ENCODE data around the gene TNRC18.

TNRC18 gene

DNA sequence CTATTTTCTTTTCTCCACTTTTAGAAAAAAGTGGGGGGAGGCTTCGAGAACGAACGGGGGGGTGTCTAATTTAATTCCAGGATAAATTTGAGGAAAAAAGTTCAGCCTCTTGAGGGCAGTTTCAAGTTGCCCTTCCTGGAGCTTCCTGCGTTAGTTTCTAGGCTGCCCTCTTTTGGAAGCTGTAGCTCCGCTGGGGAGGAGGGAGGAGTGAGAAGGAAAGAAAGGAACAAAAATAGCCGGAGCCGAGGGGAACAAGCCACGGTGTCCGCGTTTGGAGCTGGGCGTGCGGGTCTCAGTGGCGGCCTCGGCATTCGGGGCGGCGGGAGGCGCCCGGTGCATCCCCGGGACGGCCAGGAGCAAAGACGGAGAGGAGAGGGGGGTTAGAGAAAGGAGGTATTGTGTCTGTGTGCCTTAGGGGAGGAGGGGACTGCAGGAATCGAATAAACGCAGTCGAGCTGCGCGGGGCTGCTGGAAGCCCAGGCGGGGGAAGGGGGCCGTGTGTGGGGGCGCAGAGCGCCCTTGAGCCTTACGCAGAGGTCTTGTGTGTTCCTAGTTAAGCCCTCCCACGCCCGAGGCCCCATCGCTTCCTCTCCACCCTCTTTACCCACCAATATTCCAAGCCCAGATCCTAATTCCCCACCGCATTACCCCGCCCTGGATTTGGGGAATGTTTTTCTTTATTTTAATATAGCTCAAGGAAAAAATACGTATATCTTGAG is 2.0 kb upstream of the TNRC18 start:
- DNase-seq, result peak; percentile 87

DNA sequence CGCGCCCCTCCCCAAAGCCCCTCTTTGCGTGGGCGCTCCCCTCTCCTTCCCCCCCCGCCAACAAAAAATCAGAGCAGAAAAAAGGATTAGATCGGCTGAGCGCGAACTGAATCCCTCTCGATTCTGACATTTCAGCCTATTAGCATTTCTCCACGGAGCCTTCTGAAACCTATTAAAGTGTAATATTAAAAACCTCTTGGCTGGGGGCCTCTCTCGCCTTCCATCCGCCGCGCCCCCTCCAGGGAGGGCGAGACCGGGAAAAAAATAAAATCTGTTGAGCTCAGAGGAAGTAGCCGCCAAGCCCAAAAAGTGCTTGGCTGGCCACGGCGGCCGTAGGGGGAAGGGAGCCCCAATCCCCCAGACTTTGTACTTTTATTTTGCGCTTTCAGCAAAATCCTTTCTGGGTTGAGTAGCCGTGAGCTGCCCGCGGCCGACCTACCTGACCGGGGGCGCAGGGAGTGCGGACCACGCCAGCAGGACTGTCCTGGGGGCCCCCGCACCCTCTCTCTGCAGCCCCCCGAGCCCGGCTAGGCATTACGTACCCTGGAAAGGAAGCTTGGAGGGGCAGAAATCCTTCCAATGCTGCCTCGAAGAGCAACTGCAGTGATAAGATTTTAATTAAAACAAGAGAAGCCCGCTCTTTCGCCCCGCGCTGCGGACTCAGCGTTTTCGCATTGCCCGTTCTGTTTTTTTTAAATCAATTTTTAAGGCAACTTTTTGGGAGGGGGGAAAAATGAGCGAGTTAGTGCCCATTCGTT is 1.3 kb upstream of the TNRC18 start:
- DNase-seq, result no peak

- peak; percentile 92 for DNase-seq
These were observed 528 bp upstream of the TNRC18 start for GRCh38 chr7:5423976-5424748.

DNA sequence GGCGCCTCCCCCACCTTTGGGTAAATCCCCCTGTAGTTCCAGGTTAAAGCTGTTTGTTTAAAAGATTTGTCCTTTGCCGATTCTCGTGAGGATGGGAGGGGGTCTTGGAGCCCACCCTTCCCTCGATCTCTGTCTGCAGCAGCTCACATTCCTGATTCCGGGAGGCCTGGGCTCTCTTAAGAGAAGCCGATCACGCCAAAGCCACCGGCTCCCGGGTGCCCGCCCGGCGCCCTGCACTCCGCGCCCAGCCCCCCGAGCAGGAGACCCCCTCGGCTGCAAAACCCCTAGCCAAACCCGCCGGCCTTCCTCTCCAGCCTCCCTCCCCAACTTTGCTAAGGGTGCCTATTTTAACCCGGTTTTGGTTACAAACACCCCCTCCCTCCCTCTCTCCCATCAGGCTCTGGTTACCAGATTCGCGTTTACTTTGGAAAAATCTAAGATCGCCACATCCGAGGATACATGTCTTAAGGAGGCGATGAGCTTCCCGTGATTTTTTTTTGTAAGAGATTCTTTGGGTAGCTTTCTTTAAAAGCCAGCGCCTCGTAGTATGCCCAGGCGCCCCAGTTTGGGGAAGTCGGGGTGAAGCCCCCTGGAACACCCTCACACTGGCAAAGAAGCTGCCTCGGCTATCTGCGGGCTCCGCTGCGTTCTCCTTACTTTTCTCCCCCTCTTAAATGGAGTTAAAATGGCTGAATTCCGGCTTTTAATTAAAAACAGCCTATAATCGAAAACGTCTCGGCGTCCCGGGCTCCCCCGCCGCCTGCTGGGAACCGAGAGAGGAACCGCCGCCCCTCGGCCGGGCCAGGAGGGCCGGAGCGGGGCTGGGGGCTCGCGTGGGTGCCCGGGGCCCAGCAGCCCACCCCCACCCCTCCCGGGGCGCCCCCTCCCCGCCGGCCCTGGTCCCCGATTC is 983 bp downstream of the TNRC18 start:
- no peak for DNase-seq

- DNase-seq, result no peak
These were observed 1.8 kb downstream of the TNRC18 start for GRCh38 chr7:5421714-5422395.

DNA sequence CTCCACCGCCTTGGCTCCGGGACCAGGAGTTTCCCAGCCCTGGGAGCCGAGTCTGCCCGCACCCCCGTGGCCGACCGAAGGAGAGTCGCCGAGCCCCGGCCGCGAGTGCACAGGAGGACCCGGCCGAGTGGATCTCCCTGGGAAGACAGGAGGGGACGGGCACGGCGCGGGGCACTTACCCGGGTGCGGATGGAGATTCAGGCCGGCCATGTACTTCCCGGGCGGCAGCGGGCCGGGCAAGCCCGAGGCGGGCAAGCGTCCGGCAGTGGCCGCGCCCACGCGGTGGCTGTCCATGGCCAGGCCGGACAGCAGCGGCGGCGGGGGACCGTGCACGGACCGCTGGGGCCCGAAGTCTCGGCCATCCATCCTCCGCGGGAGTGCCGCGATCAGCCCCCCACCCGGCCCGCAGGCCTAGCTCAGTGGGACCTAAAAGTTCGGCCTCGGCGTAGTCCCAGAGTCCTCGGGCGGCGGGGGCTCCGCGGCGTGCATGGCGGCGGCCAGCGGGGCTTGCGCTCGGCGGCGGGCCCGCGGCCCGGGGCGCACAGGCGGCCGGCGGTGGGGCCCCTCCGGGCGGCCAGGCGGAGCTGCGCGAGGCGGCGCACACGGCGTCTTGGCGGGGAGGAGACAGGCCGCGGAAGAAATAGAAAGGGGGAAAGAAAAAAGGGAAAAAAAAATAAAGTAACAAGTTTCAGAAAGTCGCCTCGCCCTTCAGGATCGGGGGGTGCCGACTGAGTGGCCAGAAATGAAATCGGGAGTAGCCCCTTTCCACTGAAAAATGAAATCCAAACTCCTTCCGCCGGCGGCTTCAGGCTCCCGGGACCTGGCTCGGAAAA is 2.5 kb downstream of the TNRC18 start:
- DNase-seq, result no peak

GRCh38 chr7:5420067-5420880 is 3.4 kb downstream of the TNRC18 start:
- no peak for DNase-seq

DNA sequence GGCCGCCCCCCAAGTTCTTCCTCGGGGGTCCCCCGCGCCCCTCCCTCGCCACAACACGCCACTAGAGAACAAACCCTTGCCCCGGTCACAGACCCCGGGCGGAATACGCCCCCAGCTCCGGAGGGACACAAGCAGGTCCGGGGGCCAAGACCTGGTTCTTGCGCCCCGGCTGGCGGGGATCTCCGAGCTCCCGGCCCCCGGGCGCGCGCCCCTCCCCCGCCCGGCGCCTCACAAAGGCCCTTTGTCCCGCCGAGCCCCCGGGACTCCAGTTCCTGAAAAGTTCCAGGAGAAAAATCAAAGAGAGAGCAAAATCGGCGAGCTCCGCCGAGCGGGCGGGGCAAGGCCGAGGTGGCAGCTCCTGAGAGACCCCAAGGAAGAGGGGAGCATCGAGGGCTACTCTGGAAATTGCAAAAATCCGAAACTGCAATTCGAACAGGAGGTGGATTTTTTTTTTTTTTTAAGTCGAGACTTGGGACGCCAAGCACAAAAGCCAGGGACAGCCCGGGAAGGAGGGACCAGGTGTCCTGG is 4.0 kb downstream of the TNRC18 start:
- no peak for DNase-seq

- DNase-seq, result no peak
These were observed 5.4 kb downstream of the TNRC18 start for GRCh38 chr7:5418285-5418582.

GRCh38 chr7:5417106-5418071 is 6.2 kb downstream of the TNRC18 start:
- no peak for DNase-seq

GRCh38 chr7:5414916-5415315 is 8.7 kb downstream of the TNRC18 start:
- DNase-seq, result no peak

DNA sequence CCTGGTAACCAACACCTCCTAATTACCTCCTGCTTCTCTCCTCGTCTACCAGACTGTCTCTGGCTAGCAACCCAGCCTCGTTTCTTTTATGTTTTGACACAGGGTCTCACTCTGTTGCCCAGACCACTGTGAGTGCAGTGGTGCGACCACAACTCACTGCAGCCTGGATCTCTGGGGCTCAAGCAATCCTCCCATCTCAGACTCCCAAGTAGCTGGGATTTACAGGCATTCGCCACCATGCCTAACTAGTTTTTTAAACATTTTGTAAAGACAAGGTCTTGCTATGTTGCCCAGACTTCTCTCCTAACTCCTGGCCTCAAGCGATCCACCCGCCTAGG is 10.2 kb downstream of the TNRC18 start:
- no peak for DNase-seq

DNA sequence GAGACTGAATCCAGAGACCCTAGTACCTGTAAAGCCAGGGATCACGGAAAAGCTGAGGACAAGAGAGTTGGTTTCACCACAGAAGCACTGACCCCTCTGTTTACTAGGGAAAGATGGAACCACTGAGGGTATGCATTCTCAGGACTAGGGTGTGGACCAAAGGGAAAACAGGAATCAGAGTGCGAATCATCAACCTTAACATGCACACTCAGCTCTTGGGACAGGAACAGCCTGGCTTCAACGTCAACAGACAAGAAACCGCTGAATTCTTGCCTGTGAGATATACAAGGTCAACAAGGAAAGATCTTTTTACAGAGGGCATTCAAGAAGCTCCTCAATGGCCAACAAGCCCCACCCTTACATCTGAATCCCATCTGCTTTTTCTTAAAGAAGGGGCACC is 14.9 kb downstream of the TNRC18 start:
- DNase-seq, result no peak

GRCh38 chr7:5406957-5407945 is 16.4 kb downstream of the TNRC18 start:
- no peak for DNase-seq

DNA sequence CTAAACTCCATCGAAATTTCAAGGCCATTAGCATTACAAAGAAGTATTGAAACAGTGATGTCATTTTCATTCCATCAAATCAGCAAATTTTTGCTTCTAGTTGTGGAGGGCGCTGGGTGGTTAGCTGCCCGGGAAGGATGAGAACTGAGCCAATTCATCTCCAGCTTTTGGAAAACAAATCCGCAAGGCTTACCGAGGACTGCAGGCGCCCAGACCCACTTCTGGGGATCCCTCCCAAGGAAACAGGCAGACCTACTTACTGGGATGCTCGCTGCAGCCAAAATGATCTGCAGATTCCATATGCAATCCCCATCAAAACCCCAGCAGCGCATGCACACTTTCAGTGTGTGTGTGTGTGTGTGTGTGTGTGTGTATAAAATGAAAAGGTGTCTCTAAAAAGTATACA is 19.2 kb downstream of the TNRC18 start:
- no peak for DNase-seq

DNA sequence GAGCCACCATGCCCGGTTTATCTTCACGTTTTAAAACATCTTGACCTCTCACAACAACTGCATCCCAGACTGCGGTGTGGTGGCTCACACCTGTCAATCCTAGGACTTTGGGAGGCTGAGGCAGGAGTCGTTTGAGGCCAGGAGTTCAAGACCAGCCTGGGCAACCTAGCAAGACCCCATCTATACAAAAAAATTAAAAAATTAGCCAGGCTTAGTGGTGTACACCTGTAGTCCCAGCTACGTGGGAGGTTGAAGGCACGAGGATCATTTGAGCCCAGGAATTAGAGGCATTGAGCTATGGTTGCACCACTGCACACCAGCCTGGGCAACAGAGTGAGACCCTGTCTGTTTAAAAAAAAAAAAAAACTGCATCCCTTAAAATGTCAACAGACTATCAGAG is 20.2 kb downstream of the TNRC18 start:
- no peak for DNase-seq

- no peak for DNase-seq
These were observed 25.9 kb downstream of the TNRC18 start for GRCh38 chr7:5397736-5398135.

Data from NCI-H1417 treated with DMSO at 0.1 percent for 48 hours (cell line).